Endothelial cell of umbilical vein (primary cell): Measurements from ENCODE around the gene GATM.
"Not testable (repeated sequence)": the region's sequence is repeated elsewhere in the genome, so short reads cannot be mapped to it uniquely, and the experiment has no call there.

Experiments used
- CTCF ChIP-seq, 2 donors: IDR thresholded peaks; 1 replicate in 1 of 2; 2 replicates in 1 of 2; pipeline ENCODE4 v1.5.1; 2011; ENCODE audit warnings: low read length in 2 of 2, mild to moderate bottlenecking in 2 of 2, moderate library complexity in 2 of 2, control low read depth in 1 of 2, inconsistent platforms in 1 of 2, low read depth in 1 of 2; ENCODE audit not compliant: insufficient read depth in 1 of 2; ENCODE audit errors: extremely low read depth in 1 of 2
- EZH2 ChIP-seq: IDR thresholded peaks from 2 replicates; pipeline ENCODE4 v1.6.1; 2012; ENCODE audit warnings: borderline replicate concordance, low read depth, mild to moderate bottlenecking, moderate library complexity, low read length, inconsistent platforms; ENCODE audit not compliant: severe bottlenecking
- FOS ChIP-seq: IDR thresholded peaks from 2 replicates; pipeline ENCODE4 v1.6.1; 2011; ENCODE audit warnings: mild to moderate bottlenecking, low read length, moderate library complexity, borderline replicate concordance; ENCODE audit not compliant: insufficient read depth
- GATA2 ChIP-seq: IDR thresholded peaks from 2 replicates; pipeline ENCODE4 v1.7.0; 2011; ENCODE audit warnings: low read depth, mild to moderate bottlenecking, moderate library complexity, mixed read lengths, low read length; ENCODE audit not compliant: insufficient read length, insufficient read depth
- JUN ChIP-seq: IDR thresholded peaks from 2 replicates; pipeline ENCODE4 v1.6.1; 2011; ENCODE audit warnings: borderline replicate concordance, low read depth; ENCODE audit not compliant: insufficient read length, insufficient read depth
- MAX ChIP-seq: IDR thresholded peaks from 2 replicates; pipeline ENCODE4 v1.6.1; 2011; ENCODE audit not compliant: insufficient read depth, insufficient read length
- MYC ChIP-seq: IDR thresholded peaks from one replicate; pipeline ENCODE4 v1.6.1; 2011; ENCODE audit warnings: mild to moderate bottlenecking, low read depth, low read length
- POLR2A ChIP-seq: IDR thresholded peaks from 2 replicates; pipeline ENCODE4 v1.6.1; 2012; ENCODE audit warnings: low read depth, mild to moderate bottlenecking, control low read depth, low read length
- POLR2AphosphoS5 ChIP-seq: IDR thresholded peaks from 2 replicates; pipeline ENCODE4 v1.6.1; 2012; ENCODE audit warnings: low read depth, mild to moderate bottlenecking, control low read depth, low read length, moderate library complexity; ENCODE audit not compliant: insufficient read depth

GRCh38 chr15:45367222-45367621 is 11.1 kb downstream of the GATM start:
- not testable (repeated sequence) for TF ChIP-seq CTCF (IDR thresholded peaks at IDR 0.05; ENCODE audit: extremely low read depth in 1 of 2, insufficient read depth in 1 of 2, low read depth in 1 of 2, low read length in 2 of 2); MAX; POLR2A; POLR2AphosphoS5; JUN; EZH2; FOS; GATA2; MYC
